ENCODE measurements around the gene LRP11.
"Not testable (repeated sequence)": the region's sequence is repeated elsewhere in the genome, so short reads cannot be mapped to it uniquely, and the experiment has no call there.

LRP11 gene

DNA sequence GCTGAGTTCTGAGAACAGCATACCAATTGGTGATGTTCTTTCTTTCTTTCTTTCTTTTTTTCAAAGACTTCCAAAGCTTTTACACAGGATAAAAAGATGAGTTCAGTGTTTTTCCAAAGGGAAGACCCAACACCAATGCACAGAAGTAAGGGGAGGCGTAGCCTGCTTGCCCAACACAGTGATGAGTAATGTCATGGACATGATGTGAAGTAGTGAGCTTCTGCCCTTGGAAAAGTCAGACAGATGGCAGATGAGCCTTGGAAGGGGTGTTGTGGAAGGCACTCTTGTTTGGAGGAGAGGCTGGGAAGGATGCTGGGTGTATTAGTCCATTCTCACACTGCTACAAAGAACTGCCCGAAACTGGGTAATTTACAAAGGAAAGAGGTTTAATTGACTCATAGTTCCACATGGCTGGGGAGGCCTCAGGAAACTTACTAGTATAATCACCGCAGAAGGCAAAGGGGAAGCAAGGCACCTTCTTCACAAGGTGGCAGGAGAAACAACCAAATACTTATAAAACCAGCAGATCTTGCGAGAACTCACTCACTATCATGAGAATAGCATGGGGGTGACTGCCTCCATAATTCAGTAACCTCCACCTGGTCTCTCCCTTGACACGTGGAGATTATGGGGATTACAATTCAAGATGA is 12.6 kb downstream of the LRP11 start:
- no peak for DNase-seq

GRCh38 chr6:149848343-149848742 is 15.8 kb downstream of the LRP11 start:
- not testable (repeated sequence) for DNase-seq

- DNase-seq: no peak
These were observed 16.3 kb downstream of the LRP11 start for GRCh38 chr6:149847939-149848267.

GRCh38 chr6:149846321-149846720 is 17.8 kb downstream of the LRP11 start:
- peak in 6 of 56 donors; percentile 8 to 33 (median 16) for DNase-seq

DNA sequence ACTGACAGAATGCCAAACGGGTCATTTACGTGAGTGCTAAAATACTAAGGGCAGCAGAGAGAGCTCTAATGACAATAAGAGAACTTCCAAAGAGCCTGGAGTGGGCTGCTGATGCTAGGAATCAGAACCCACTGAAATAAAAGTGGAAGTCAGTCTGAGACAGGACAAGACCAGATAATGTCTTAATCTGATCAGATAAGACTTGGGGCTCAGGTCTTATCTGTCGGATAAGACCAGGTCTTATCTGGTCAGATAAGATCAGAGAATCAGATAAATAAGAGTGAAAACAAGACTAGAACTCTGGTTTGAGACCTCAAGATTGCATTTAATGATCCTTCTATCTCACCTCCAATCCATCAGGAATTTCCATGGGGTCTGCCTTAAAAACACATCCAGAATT is 18.6 kb downstream of the LRP11 start:
- no peak for DNase-seq

GRCh38 chr6:149844480-149844879 is 19.7 kb downstream of the LRP11 start:
- no peak for DNase-seq

DNA sequence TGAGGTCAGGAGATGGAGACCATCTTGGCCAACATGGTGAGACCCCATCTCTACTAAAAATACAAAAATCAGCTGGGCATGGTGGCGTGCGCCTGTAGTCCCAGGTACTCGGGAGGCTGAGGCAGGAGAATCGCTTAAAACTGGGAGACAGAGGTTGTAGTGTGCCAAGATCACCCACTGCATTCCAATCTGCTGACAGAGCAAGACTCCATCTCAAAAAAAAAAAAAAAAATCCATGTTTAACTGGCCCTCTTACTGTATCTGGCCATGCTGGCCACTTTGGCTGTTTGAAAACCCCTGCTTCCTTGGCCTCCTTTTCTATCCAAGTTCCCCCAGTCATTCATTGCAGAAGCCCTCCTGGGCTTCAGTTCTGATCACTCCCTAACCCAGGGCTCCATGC is 20.1 kb downstream of the LRP11 start:
- not testable (repeated sequence) for DNase-seq

DNA sequence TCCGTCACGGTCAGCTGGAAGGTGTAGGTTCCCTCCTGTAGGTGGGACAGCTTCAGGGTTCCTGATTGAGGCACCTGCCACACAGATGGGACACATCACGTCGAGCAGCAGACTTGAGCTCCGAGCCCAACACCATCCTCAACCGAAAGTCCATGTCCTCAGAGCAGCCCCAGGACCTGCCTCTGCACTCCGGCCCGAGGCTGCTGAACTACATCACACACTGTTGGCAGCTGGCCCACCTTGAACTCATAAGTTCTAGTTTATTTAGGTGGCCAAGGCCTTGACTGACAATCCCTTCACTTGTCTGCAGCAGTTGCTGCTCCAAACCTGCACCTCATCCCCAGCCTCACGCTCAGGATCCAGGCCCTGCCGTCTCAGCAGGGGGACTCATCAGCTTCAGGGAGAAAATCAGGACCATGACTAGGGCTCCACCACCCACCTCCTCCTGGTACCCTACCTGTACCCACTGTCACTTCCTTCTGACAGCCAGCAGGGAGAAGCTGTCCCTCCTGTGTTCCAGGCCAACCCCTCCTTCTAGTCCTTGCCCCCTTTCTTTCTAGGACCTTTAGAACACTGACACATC is 21.0 kb downstream of the LRP11 start:
- peak in 1 of 56 donors; percentile 6 for DNase-seq

GRCh38 chr6:149842331-149842730 is 21.8 kb downstream of the LRP11 start:
- DNase-seq: no peak

DNA sequence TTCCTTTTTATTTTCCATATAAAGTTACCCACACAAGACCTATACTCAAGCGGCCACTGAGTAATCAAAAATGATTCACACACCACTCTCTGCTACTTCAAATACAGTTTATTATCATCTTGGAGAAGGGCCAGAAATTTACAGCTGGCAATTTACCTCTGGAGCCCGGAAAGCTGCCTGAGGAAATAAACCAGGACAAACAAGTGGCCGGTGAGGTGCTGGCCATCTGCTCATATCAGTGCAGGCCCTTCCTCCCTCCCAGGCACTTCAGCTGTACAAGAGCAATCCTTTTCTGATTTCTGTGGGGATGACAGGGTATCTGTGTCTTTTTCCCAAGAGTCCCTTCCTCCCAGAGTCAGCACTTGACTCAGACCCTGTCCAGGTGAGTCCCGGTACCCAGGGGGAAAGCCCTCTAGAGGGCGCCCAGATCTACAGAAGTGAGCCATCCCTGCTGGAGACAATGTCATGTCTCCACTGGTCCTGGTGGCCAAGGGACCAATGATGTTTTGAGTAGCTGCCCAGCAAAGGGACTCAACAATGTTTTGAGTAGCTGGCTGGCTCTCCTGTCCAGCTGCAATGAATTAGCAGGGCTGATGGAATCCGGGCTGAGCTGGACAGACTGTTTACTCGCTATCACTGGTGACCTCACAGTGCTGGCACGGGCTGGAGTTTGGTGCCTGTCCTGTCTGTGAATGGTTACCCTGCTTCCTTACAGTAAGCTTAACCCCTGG is 23.6 kb downstream of the LRP11 start:
- DNase-seq: peak in 29 of 56 donors; percentile 6 to 89 (median 30)

DNA sequence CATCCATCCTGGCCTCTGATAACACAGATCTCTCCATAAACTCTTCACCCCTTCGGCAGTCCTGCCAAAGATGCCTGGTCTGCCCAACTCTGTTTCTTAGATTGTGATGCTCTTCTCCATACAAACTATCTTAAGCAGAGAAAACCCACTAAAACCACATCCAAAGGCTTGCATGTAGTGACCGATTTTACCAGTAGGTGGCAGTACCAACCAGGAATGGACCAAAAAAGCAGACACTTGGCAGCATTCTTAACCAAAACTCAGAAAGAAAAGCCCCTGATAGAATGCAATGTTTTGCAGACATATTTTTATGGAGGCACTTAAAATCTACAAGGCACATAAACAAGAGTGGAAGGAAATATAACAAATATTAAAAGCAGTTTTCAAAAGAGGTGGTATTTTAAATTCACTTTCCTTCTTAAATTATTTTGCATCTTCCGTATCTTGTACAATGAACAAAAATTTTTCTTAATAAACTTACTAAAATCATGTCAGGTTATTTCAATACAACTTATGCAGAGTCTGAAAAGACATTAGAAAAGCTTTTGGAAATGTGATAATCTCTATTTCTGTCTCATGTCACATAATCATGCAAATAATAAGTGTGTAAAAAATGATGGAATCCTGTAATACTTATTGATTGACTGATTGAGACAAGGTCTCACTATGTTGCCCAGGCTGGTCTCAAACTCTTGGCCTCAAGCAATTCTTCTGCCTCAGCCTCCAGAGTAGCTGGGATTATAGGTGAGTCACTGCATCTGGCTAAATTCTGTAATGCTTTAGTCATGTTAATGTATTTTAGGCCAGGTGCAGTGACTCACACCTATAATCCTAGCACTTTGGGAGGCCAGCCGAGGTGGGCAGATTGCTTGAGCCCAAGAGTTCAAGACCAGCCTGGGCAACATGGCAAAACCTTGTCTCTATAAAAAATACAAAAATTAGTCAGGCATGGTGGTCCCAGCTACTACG is 29.4 kb downstream of the LRP11 start:
- DNase-seq: peak in 43 of 56 donors; percentile 4 to 81 (median 30)

DNA sequence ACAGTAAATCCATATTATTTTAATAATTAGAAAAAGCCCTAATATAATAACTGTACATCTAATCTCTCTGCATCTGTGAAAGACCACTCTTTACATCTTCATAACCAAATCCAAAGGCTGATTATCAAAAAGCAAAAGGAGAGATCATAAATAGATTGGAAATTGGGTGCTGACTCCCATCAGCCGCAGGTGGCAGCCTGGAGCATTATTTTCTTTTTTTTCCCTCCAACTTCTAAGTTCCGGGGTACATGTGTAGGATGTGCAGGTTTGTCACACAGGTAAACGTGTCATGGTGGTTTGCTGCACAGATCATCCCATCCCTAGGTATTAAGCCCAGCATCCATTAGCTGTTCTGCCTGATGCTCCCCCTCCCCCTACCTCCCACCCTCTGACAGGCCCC is 30.5 kb downstream of the LRP11 start:
- DNase-seq: no peak

- peak in 45 of 56 donors; percentile 11 to 79 (median 55) for DNase-seq
These were observed 32.8 kb downstream of the LRP11 start for GRCh38 chr6:149831308-149831820.

- DNase-seq: peak in 2 of 56 donors; percentile 28 to 63
These were observed 33.3 kb downstream of the LRP11 start for GRCh38 chr6:149830731-149831307.

DNA sequence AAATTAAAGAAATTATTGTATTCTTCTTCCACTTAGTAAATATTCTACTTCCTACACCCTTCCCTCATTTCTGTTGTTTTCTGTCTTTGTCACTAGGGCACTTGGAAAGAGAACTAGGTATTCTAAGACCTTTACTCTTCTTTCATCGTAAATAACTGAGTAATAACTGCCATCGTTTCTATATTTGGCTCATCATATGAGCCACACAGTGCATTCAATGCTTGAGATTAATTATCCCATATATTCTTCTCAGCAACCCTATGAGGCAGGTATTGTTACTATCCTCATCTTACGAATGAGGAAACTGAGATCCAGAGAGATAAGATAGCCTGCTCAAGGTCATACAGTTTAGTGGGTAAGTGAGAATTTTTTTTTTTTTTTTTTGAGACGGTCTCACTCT is 38.9 kb downstream of the LRP11 start:
- no peak for DNase-seq

DNA sequence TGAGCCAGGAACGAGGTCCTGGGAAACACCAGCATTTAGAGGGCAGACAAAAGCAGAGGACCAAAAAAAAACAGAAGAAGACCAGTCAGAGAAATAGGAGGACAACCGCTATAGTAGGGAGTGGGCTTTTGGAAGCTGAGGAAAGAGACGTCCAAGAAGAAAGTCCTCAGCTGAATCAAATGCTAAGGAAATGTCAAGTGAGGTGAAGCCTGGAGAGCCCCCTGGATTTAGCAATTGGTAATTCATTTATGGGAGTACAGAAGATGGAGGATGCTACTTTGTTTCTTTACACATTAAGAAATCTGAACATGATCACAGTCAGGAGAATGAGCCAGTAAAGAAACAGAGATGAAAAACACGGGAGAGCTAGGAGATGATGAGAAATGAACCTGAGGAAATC is 41.1 kb downstream of the LRP11 start:
- DNase-seq: no peak

DNA sequence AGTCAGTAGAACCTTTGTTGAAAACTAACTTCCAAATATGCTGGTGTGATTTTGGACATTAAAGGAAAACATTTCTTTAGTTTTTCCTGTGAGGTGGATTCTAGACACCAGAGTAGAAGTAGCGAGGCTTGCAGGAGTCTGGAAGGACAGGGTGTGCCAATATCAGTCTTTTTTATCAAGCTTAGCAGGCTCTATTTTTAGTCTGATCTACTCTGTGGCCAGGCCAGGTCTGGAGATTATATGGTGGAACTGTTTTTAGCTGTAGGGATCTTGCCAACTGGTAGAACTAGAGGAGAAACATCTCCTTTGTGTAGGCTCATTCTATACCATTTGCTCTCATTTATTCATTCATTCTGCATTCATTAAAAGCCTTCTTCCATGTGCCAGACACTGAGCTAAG is 42.7 kb downstream of the LRP11 start:
- no peak for DNase-seq

DNA sequence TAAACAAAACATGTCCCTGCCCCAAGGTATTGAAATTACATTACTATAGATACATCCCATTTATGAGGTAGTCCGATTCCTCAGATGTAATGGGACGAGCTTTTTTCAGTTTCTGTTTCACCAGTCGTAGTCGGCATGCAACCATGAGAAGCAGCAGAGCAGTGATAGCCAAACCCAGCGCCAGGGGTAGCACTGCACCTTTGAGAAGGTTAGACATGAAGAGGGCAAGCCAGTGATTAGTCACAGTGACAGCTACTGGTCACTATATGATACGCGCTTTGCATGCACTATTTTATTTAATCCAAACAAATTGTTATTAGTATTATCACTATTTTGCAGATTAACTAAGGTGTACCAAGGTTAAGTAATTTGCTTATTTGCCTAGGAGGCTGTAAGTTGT is 43.7 kb downstream of the LRP11 start:
- no peak for DNase-seq

GRCh38 chr6:149815788-149816187 is 48.4 kb downstream of the LRP11 start:
- no peak for DNase-seq

DNA sequence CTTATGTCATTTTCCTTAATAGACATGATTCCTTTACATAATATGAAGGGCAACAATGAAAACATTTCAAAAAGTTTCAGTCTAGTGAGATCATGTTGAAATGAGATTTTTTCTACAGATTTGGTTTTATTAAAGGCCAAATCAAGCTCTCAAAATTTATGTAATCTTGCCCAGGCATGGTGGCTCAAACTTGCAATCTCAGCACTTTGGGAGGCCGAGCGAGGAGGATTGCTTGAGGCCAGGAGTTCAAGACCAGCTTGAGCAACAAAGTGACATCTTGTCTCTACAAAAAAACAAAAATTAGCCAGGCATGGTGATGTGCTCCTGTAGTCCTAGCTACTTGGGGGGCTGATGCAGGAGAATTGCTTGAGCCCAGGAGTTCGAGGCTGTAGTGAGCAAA is 50.8 kb downstream of the LRP11 start:
- DNase-seq: no peak

GRCh38 chr6:149809798-149810197 is 54.4 kb downstream of the LRP11 start:
- DNase-seq: no peak

Data from nucleus accumbens (tissue), 56 donors.